Measurements from ENCODE around the gene CD46. TPM values are rescaled to one million over a fixed set of nuclear protein-coding genes. Genes with fewer than 3 reads are reported as not detected.

Gene CD46
- total and polyA plus RNA-seq, 10 of the 15 experiments (the other 5 are each of a cell fraction or from before 2014, with no cell fraction given): 61.1 to 198 (median 81.4) TPM

- H3K79me2 ChIP-seq (ENCODE audit: control insufficient read depth, insufficient read depth, low read length): no peaks in the 10 kb centered on the region; the same call in 1 of the 2 replicates
Measured at GRCh38 chr1:207840380-207840779, 88.5 kb downstream of the CD46 start.

More at GRCh38 chr1:207840380-207840779, 88.5 kb downstream of the CD46 start:
- TF ChIP-seq CHD2 (IDR thresholded peaks at IDR 0.05; ENCODE audit: borderline replicate concordance, low read depth, low read length) (no peak), TARDBP (IDR thresholded peaks at IDR 0.05; ENCODE audit: borderline replicate concordance) (no peak), KLF5 (IDR thresholded peaks at IDR 0.05; ENCODE audit: partially characterized antibody) (no peak), SMAD1 (IDR thresholded peaks at IDR 0.05; ENCODE audit: low read depth, partially characterized antibody) (no peak), ZBTB40 (IDR thresholded peaks at IDR 0.05; ENCODE audit: borderline replicate concordance) (no peak), EP300 (IDR thresholded peaks at IDR 0.05; ENCODE audit: borderline replicate concordance in 1 of 2, control insufficient read depth in 1 of 2, low read depth in 2 of 2, low read length in 2 of 2) (no peak), REST (IDR thresholded peaks at IDR 0.05; ENCODE audit: low read depth, low read length) (no peak), BACH1 (IDR thresholded peaks at IDR 0.05; ENCODE audit: borderline replicate concordance) (no peak), YBX1 (IDR thresholded peaks at IDR 0.05) (no peak), TCF7 (IDR thresholded peaks at IDR 0.05; ENCODE audit: borderline replicate concordance) (no peak)
- Histone ChIP-seq H3K27me3 (replicated peaks in 1 of 2; ENCODE audit: control insufficient read depth in 2 of 2, insufficient read depth in 2 of 2, low read length in 1 of 2) (no peaks in the 10 kb centered on the region), H2AFZ (ENCODE audit: control insufficient read depth, low read depth, low read length) (no peak overlapping the region), H3K9ac (ENCODE audit: control insufficient read depth, insufficient read depth, low read length) (no peak overlapping the region), H3K4me3 (no peak overlapping the region), H3K4me2 (ENCODE audit: control insufficient read depth, insufficient read depth) (no peak overlapping the region), H3K4me1 (ENCODE audit: control insufficient read depth, insufficient read depth, low read length) (peaks cover 6% of the 10 kb centered on the region), H3K27ac (ENCODE audit: control insufficient read depth, insufficient read depth) (no peak overlapping the region), H3K9me3 (replicated peaks; ENCODE audit: control insufficient read depth, insufficient read depth, low read length) (no peaks in the 10 kb centered on the region; the same call in 2 of the 3 replicates), H4K20me1 (ENCODE audit: control insufficient read depth, insufficient read depth) (no peaks in the 10 kb centered on the region; the same call in 1 of the 2 replicates), H3K36me3 (ENCODE audit: control insufficient read depth in 2 of 2, insufficient read depth in 2 of 2, low read length in 1 of 2) (peaks cover 0 to 6% of the 10 kb centered on the region in 2 experiments; a peak in 2 of 4 replicates)
- ChIA-PET CTCF (interaction anchor here (1.0 to 26.0 kb wide), 4 partner anchors 9 to 123 kb away, joined by 3 to 821 read pairs (median 4); no protein-coding TSS in a partner anchor), POLR2A (interaction anchor here (0.8 kb wide), 1 partner anchor 22 kb away, joined by 3 read pairs; no protein-coding TSS in a partner anchor), RAD21 (ENCODE audit: unreplicated experiment) (no interaction called here), SMC1A (ENCODE audit: uncharacterized antibody, unreplicated experiment) (interaction anchor here (1.0 to 1.3 kb wide), 3 partner anchors 11 to 23 kb away, joined by 4 to 9 read pairs (median 4); no protein-coding TSS in a partner anchor)
- FAIRE-seq (no peak), DNase-seq (ENCODE audit: low read depth, low spot score) (no peak), ATAC-seq (no peak; the same call in 2 of the 3 replicates)
- 100% methylated on average over 2 of the region's 2 CpGs for WGBS (ENCODE audit: insufficient coverage, insufficient replicate concordance, low lambda C conversion rate, missing lambda C conversion rate)
- intact Hi-C loops (cut with micrococcal nuclease; ENCODE audit: unreplicated experiment) (no loop called here), in situ Hi-C loops (cut with MboI) (no loop called here)
- no TSS peak for BruUV-seq (replicated peaks)
